Kidney (tissue), 14 donors: ENCODE results near the gene DTX1. TPM values are rescaled to one million over a fixed set of nuclear protein-coding genes. Genes with fewer than 3 reads are reported as not detected.

ENCODE experiments used
- DNase-seq, 5 donors: peaks; one replicate each; pipeline ENCODE4 v3.0.0-alpha.2; 2013 to 2020
- FAIRE-seq: peaks from 2 replicates; lab custom pipeline; 2012; peaks lifted over from hg19 to GRCh38; lab: Jason Lieb, UNC
- H3K27ac ChIP-seq, 2 donors: one replicate each; pipeline ENCODE4 v1.7.0; 2013; ENCODE audit warnings: low read depth in 2 of 2, low read length in 2 of 2, inconsistent platforms in 1 of 2
- H3K27me3 ChIP-seq: one replicate; pipeline ENCODE4 v1.7.1; 2013; ENCODE audit warnings: low read length, inconsistent platforms; ENCODE audit not compliant: control insufficient read depth, insufficient read depth
- H3K36me3 ChIP-seq, 3 donors: one replicate each; pipeline versions ENCODE4 v1.7.0 to v1.7.1; 2013; ENCODE audit warnings: low read length in 3 of 3, control low read depth in 1 of 3, inconsistent platforms in 1 of 3; ENCODE audit not compliant: insufficient read depth in 3 of 3, control insufficient read depth in 2 of 3
- H3K4me1 ChIP-seq, 3 donors: one replicate each; pipeline versions ENCODE4 v1.7.0 to v1.7.1; 2013; ENCODE audit warnings: low read length in 3 of 3, inconsistent platforms in 1 of 3, low read depth in 1 of 3; ENCODE audit not compliant: control insufficient read depth in 2 of 3, insufficient read depth in 2 of 3
- H3K4me3 ChIP-seq, 3 donors: one replicate each; pipeline versions ENCODE4 v1.7.0 to v1.8.1; 2013; ENCODE audit warnings: low read length in 3 of 3, control low read depth in 1 of 3, inconsistent platforms in 1 of 3
- H3K9ac ChIP-seq, 3 donors: one replicate each; pipeline versions ENCODE4 v1.7.0 to v1.7.1; 2013; ENCODE audit warnings: low read length in 3 of 3, control low read depth in 1 of 3, inconsistent platforms in 1 of 3
- H3K9me3 ChIP-seq, 3 donors: one replicate each; pipeline versions ENCODE4 v1.7.0 to v1.7.1; 2013; ENCODE audit warnings: low read length in 3 of 3, control low read depth in 1 of 3, inconsistent platforms in 1 of 3; ENCODE audit not compliant: control insufficient read depth in 2 of 3, insufficient read depth in 1 of 3
- CTCF ChIP-seq: IDR thresholded peaks from 3 replicates; pipeline ENCODE4 v1.5.1; 2012; ENCODE audit warnings: mild to moderate bottlenecking, moderate library complexity, borderline replicate concordance; ENCODE audit not compliant: insufficient read depth; ENCODE audit errors: extremely low read depth
- intact Hi-C: fragments of 100-400 bp; cut with DNase I; formaldehyde crosslinking; loops from one replicate; pipeline ENCODE4 v1.11.1; 2022
- polyA plus RNA-seq: library from polyadenylated mRNA; stranded (reverse); fragments of 350-450 nt; fragmentation: Illumina TruSeq; extraction: RNeasy Lipid Tissue Mini Kit (QIAGEN cat#74804); gene quantifications from one replicate; pipeline ENCODE4 v1.2.3, GENCODE V29; 2014; ENCODE audit warnings: low read depth, low replicate concordance; ENCODE audit not compliant: insufficient read depth
- total RNA-seq: library from RNA; stranded (reverse); fragmentation: NEBNext Ultra II Directional; extraction: Animal tissue kit (Norgen Biotek cat#: 25700); gene quantifications from one replicate; pipeline ENCODE4 v1.2.1, GENCODE V29; 2021
- donor health status: control.
- donor health status: control.
- donor health status: control.
- donor health status: control.
- donor health status: control.
- donor health status: DM: yes; HTN: yes; CAD: no.
- donor health status: Normal renal cell carcinoma (clear cell type).

Gene DTX1
- total and polyA plus RNA-seq, 2 donors from 2014 or later = 4.9 to 7.3 TPM

GRCh38 chr12:113022563-113023297, 33.8 kb upstream of the DTX1 start:
- Histone ChIP-seq H3K36me3 (no peaks in the 10 kb centered on the region), H3K9me3 (no peaks in the 10 kb centered on the region), H3K4me3 (no peak overlapping the region), H3K27me3 (no peaks in the 10 kb centered on the region), H3K27ac (no peak overlapping the region), H3K4me1 (peaks cover 0 to 2% (median 0%) of the 10 kb centered on the region in 3 donors), H3K9ac (no peak overlapping the region)
- FAIRE-seq (no peak), DNase-seq (no peak)
- intact Hi-C loops = no loop called here
- TF ChIP-seq CTCF = no peak

GRCh38 chr12:113027726-113028125, 28.8 kb upstream of the DTX1 start:
- TF ChIP-seq CTCF = no peak
- no peak overlapping the region for H3K4me3 ChIP-seq
- DNase-seq (no peak), FAIRE-seq (no peak)
- no peaks in the 10 kb centered on the region for H3K36me3 ChIP-seq
- H3K4me1 ChIP-seq = peaks cover 0 to 3% (median 0%) of the 10 kb centered on the region in 3 donors
- H3K27me3 ChIP-seq = no peaks in the 10 kb centered on the region
- no peaks in the 10 kb centered on the region for H3K9me3 ChIP-seq
- no peak overlapping the region for H3K27ac ChIP-seq
- no peak overlapping the region for H3K9ac ChIP-seq
- intact Hi-C loops = no loop called here

- Histone ChIP-seq H3K27me3 (no peaks in the 10 kb centered on the region), H3K4me3 (no peak overlapping the region), H3K9ac (no peak overlapping the region), H3K27ac (no peak overlapping the region), H3K36me3 (no peaks in the 10 kb centered on the region), H3K9me3 (no peaks in the 10 kb centered on the region), H3K4me1 (peaks cover 0 to 3% (median 0%) of the 10 kb centered on the region in 3 donors)
- DNase-seq (peak in 4 of 5 donors; percentile 66 to 87 (median 74)), FAIRE-seq (peak; percentile 19)
- TF ChIP-seq CTCF = peak; percentile 54
- intact Hi-C loops = no loop called here
These were observed 25.5 kb upstream of the DTX1 start for GRCh38 chr12:113030875-113031525.
